Loucy (cell line): ENCODE data around the gene RAVER2.

ENCODE experiments used
- H2AFZ ChIP-seq: fragments of 200-600 bp; sonication (generic); 2 replicates; pipeline ENCODE4 v1.6.0; 2016; ENCODE audit warnings: antibody characterized with exemption, mild to moderate bottlenecking, low read length, moderate library complexity
- H3F3A ChIP-seq: fragments of 200-600 bp; 2 replicates; pipeline ENCODE4 v1.6.0; 2016; ENCODE audit warnings: antibody characterized with exemption, low read depth, mild to moderate bottlenecking
- H3K27me3 ChIP-seq: fragments of 200-600 bp; sonication (generic); 2 replicates; pipeline ENCODE4 v1.6.1; 2014; ENCODE audit warnings: low read length, mild to moderate bottlenecking; ENCODE audit not compliant: insufficient read depth, poor library complexity, severe bottlenecking
- H3K36me3 ChIP-seq: fragments of 200-600 bp; sonication (generic); 2 replicates; pipeline ENCODE4 v1.6.1; 2016; ENCODE audit warnings: low read length; ENCODE audit not compliant: insufficient read depth
- H3K4me1 ChIP-seq: fragments of 200-600 bp; sonication (generic); 2 replicates; pipeline ENCODE4 v1.5.1; 2014; ENCODE audit warnings: low read length, mild to moderate bottlenecking; ENCODE audit not compliant: insufficient read depth, poor library complexity, severe bottlenecking
- H3K4me2 ChIP-seq: fragments of 200-600 bp; sonication (generic); 2 replicates; pipeline ENCODE4 v1.6.0; 2014; ENCODE audit warnings: antibody characterized with exemption, low read length, low read depth, mild to moderate bottlenecking; ENCODE audit not compliant: poor library complexity, severe bottlenecking
- H3K4me3 ChIP-seq: fragments of 200-600 bp; sonication (generic); 2 replicates; pipeline ENCODE4 v1.5.1; 2014; ENCODE audit warnings: low read length, mild to moderate bottlenecking, mixed read lengths; ENCODE audit not compliant: poor library complexity, severe bottlenecking
- H3K79me2 ChIP-seq: fragments of 200-600 bp; sonication (generic); 2 replicates; pipeline ENCODE4 v1.6.1; 2014; ENCODE audit warnings: low read length; ENCODE audit not compliant: insufficient read depth
- H3K9ac ChIP-seq: fragments of 200-600 bp; sonication (generic); 2 replicates; pipeline ENCODE4 v1.6.0; 2014; ENCODE audit warnings: mild to moderate bottlenecking, low read depth, low read length, moderate library complexity; ENCODE audit not compliant: poor library complexity, severe bottlenecking
- H3K9me2 ChIP-seq: fragments of 200-600 bp; sonication (generic); replicated peaks from 2 replicates; pipeline ENCODE4 v1.6.1; 2016; ENCODE audit warnings: low read depth, low read length, mixed read lengths
- H3K9me3 ChIP-seq: fragments of 200-600 bp; sonication (generic); 2 replicates; pipeline ENCODE4 v1.6.1; 2014; ENCODE audit warnings: mild to moderate bottlenecking, antibody characterized with exemption, low read length, low read depth; ENCODE audit not compliant: insufficient read depth
- H4K20me1 ChIP-seq: fragments of 200-600 bp; sonication (generic); 2 replicates; pipeline ENCODE4 v1.6.0; 2014; ENCODE audit warnings: antibody characterized with exemption, low read length, mild to moderate bottlenecking; ENCODE audit not compliant: insufficient read depth, poor library complexity, severe bottlenecking
- CTCF ChIP-seq: fragments of 200-600 bp; sonication (generic); conservative IDR thresholded peaks from 2 replicates; pipeline ENCODE4 v1.5.1; 2014; ENCODE audit warnings: mild to moderate bottlenecking, antibody characterized with exemption, low read length
- EZH2phosphoT487 ChIP-seq: fragments of 200-600 bp; IDR thresholded peaks from 2 replicates; pipeline ENCODE4 v1.6.1; 2018; ENCODE audit warnings: antibody characterized with exemption, mild to moderate bottlenecking, moderate library complexity, borderline replicate concordance

RAVER2 gene

GRCh38 chr1:64809309-64809708 is 64.4 kb downstream of the RAVER2 start:
- H3K4me1 ChIP-seq, result no peaks in the 10 kb centered on the region
- no peaks in the 10 kb centered on the region for H3K27me3 ChIP-seq
- TF ChIP-seq EZH2phosphoT487, result no peak
- no peak for TF ChIP-seq CTCF
- no peaks in the 10 kb centered on the region for H3K9me3 ChIP-seq
- no peak overlapping the region for H3K9ac ChIP-seq
- no peak overlapping the region for H2AFZ ChIP-seq
- no peaks in the 10 kb centered on the region for H3K9me2 ChIP-seq
- H3K4me2 ChIP-seq, result no peak overlapping the region
- no peaks in the 10 kb centered on the region for H4K20me1 ChIP-seq
- no peaks in the 10 kb centered on the region for H3F3A ChIP-seq
- no peaks in the 10 kb centered on the region for H3K79me2 ChIP-seq
- H3K4me3 ChIP-seq, result no peak overlapping the region
- peaks cover 23% of the 10 kb centered on the region; the same call in 1 of the 2 replicates for H3K36me3 ChIP-seq

GRCh38 chr1:64810001-64810400 is 65.1 kb downstream of the RAVER2 start:
- no peaks in the 10 kb centered on the region for H3F3A ChIP-seq
- H3K79me2 ChIP-seq, result no peaks in the 10 kb centered on the region
- no peak overlapping the region for H3K4me2 ChIP-seq
- H3K9me3 ChIP-seq, result no peaks in the 10 kb centered on the region
- no peaks in the 10 kb centered on the region for H3K4me1 ChIP-seq
- H3K9ac ChIP-seq, result no peak overlapping the region
- no peaks in the 10 kb centered on the region for H4K20me1 ChIP-seq
- H3K27me3 ChIP-seq, result no peaks in the 10 kb centered on the region
- H2AFZ ChIP-seq, result no peak overlapping the region
- H3K36me3 ChIP-seq, result peaks cover 22% of the 10 kb centered on the region; the same call in 1 of the 2 replicates
- TF ChIP-seq CTCF (no peak), EZH2phosphoT487 (no peak)
- H3K9me2 ChIP-seq, result no peaks in the 10 kb centered on the region
- no peak overlapping the region for H3K4me3 ChIP-seq

DNA sequence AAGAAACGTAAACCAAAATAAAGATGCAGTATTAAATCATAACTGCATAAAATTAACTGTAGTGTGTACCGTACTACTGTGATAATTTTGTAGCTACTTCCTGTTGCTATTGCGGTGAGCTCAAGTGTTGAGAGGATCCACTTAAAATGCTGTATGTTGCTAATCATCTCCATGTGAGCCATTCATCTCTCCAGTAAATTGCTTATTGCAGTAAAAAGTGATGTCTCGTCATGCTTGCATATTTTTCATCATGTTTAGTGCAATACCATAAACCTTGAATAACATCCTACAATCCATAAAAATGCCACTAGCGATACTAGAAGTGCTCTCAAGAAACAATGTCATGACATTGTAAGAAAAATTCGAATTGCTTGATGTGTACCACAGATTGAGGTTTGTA is 66.3 kb downstream of the RAVER2 start:
- H3K9me2 ChIP-seq, result no peaks in the 10 kb centered on the region
- H3K4me1 ChIP-seq, result no peaks in the 10 kb centered on the region
- H3F3A ChIP-seq, result no peaks in the 10 kb centered on the region
- no peaks in the 10 kb centered on the region for H3K9me3 ChIP-seq
- H3K9ac ChIP-seq, result no peak overlapping the region
- no peaks in the 10 kb centered on the region for H3K27me3 ChIP-seq
- no peak overlapping the region for H3K4me3 ChIP-seq
- H3K36me3 ChIP-seq, result peaks cover 23% of the 10 kb centered on the region
- no peak overlapping the region for H2AFZ ChIP-seq
- H3K79me2 ChIP-seq, result no peaks in the 10 kb centered on the region
- no peak overlapping the region for H3K4me2 ChIP-seq
- no peaks in the 10 kb centered on the region for H4K20me1 ChIP-seq
- TF ChIP-seq EZH2phosphoT487 (no peak), CTCF (no peak)
